ENCODE results near the gene SRPX2. TPM values are rescaled to one million over a fixed set of nuclear protein-coding genes. Genes with fewer than 3 reads are reported as not detected.
A peak's percentile ranks its signal among the peaks of the same experiment; 100 is the strongest.

The SRPX2 gene
- total RNA-seq, 4 donors from 2014 or later = 7.4 to 23.8 (median 15.1) TPM

GRCh38 chrX:100606753-100607152 is 37.2 kb upstream of the SRPX2 start:
- no peak overlapping the region for H3K4me3 ChIP-seq
- no peaks in the 10 kb centered on the region for H3K4me1 ChIP-seq
- DNase-seq = no peak
- intact Hi-C loops (cut with DNase I; ENCODE audit: low total_unique reads) = no loop called here
- TF ChIP-seq POLR2A (IDR thresholded peaks at IDR 0.05) = no peak
- no peak for TF ChIP-seq CTCF (IDR thresholded peaks at IDR 0.05)
- no peaks in the 10 kb centered on the region for H3K27me3 ChIP-seq
- H3K36me3 ChIP-seq = no peaks in the 10 kb centered on the region
- no peaks in the 10 kb centered on the region for H3K9me3 ChIP-seq
- no peak overlapping the region for H3K27ac ChIP-seq

GRCh38 chrX:100609591-100609990 is 34.4 kb upstream of the SRPX2 start:
- Histone ChIP-seq H3K36me3 (no peaks in the 10 kb centered on the region), H3K27me3 (no peaks in the 10 kb centered on the region), H3K4me3 (no peak overlapping the region), H3K4me1 (no peaks in the 10 kb centered on the region), H3K9me3 (no peaks in the 10 kb centered on the region), H3K27ac (no peak overlapping the region)
- intact Hi-C loops (cut with DNase I; ENCODE audit: low total_unique reads) = no loop called here
- TF ChIP-seq CTCF (IDR thresholded peaks at IDR 0.05) (peak in 1 of 4 experiments; percentile 22), POLR2A (IDR thresholded peaks at IDR 0.05) (no peak)
- DNase-seq = no peak

- no peaks in the 10 kb centered on the region for H3K27me3 ChIP-seq
- no peak overlapping the region for H3K4me3 ChIP-seq
- no peaks in the 10 kb centered on the region for H3K36me3 ChIP-seq
- no peaks in the 10 kb centered on the region for H3K4me1 ChIP-seq
- DNase-seq = no peak
- no peak for TF ChIP-seq POLR2A (IDR thresholded peaks at IDR 0.05)
- no peak for TF ChIP-seq CTCF (IDR thresholded peaks at IDR 0.05)
- intact Hi-C loops (cut with DNase I; ENCODE audit: low total_unique reads) = no loop called here
- H3K9me3 ChIP-seq = no peaks in the 10 kb centered on the region
- H3K27ac ChIP-seq = no peak overlapping the region
These were observed 32.0 kb upstream of the SRPX2 start for GRCh38 chrX:100611951-100612350.

- Histone ChIP-seq H3K27ac (no peak overlapping the region), H3K27me3 (no peaks in the 10 kb centered on the region), H3K36me3 (no peaks in the 10 kb centered on the region), H3K4me3 (no peak overlapping the region), H3K4me1 (no peaks in the 10 kb centered on the region), H3K9me3 (no peaks in the 10 kb centered on the region)
- DNase-seq = no peak
- intact Hi-C loops (cut with DNase I; ENCODE audit: low total_unique reads) = no loop called here
- TF ChIP-seq POLR2A (IDR thresholded peaks at IDR 0.05) (no peak), CTCF (IDR thresholded peaks at IDR 0.05) (peak; percentile 21 to 44 (median 32))
These were observed 29.0 kb upstream of the SRPX2 start for GRCh38 chrX:100615005-100615404.

- H3K36me3 ChIP-seq = no peaks in the 10 kb centered on the region
- no peak overlapping the region for H3K4me3 ChIP-seq
- no peaks in the 10 kb centered on the region for H3K27me3 ChIP-seq
- intact Hi-C loops (cut with DNase I; ENCODE audit: low total_unique reads) = no loop called here
- H3K4me1 ChIP-seq = no peaks in the 10 kb centered on the region
- H3K9me3 ChIP-seq = no peaks in the 10 kb centered on the region
- no peak for DNase-seq
- H3K27ac ChIP-seq = no peak overlapping the region
- TF ChIP-seq CTCF (IDR thresholded peaks at IDR 0.05) (no peak), POLR2A (IDR thresholded peaks at IDR 0.05) (no peak)
These were observed 21.0 kb upstream of the SRPX2 start for GRCh38 chrX:100623001-100623400.

Data from uterus (tissue), 4 donors.